GM10266 (cell line): ENCODE results near the gene NMNAT3.

Source experiments
- DNase-seq: peaks from one replicate; pipeline ENCODE4 v3.0.0; 2012; ENCODE audit errors: extremely low spot score
- TF ChIP-seq, protein P1 (sequence below): IDR thresholded peaks from 2 replicates; pipeline ENCODE4 v1.5.1; 2012; ENCODE audit warnings: mild to moderate bottlenecking, low read depth; ENCODE audit not compliant: control insufficient read depth, insufficient read depth; ENCODE audit errors: missing control alignments

The NMNAT3 gene

DNA sequence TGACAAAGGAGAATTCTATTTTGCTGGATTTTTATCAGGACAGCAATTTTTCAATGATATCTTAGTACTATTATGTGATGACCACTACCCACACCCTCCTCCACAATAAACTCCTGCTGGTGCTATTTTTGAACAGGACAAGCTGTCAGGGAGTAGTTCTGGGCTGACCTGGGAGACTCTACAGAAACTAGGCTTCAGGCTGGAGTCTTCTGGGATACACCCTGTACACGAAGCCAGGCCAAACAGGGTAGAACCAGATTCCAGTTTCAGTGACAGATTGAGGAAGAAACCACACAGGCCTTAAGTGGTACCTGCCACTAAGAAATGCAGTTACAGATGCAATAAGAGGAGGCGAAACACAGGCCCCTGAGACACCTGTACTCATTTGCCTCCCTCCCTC lies 12.8 kb downstream of the NMNAT3 start:
- TF ChIP-seq, protein P1, sequence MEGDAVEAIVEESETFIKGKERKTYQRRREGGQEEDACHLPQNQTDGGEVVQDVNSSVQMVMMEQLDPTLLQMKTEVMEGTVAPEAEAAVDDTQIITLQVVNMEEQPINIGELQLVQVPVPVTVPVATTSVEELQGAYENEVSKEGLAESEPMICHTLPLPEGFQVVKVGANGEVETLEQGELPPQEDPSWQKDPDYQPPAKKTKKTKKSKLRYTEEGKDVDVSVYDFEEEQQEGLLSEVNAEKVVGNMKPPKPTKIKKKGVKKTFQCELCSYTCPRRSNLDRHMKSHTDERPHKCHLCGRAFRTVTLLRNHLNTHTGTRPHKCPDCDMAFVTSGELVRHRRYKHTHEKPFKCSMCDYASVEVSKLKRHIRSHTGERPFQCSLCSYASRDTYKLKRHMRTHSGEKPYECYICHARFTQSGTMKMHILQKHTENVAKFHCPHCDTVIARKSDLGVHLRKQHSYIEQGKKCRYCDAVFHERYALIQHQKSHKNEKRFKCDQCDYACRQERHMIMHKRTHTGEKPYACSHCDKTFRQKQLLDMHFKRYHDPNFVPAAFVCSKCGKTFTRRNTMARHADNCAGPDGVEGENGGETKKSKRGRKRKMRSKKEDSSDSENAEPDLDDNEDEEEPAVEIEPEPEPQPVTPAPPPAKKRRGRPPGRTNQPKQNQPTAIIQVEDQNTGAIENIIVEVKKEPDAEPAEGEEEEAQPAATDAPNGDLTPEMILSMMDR: no peak

DNA sequence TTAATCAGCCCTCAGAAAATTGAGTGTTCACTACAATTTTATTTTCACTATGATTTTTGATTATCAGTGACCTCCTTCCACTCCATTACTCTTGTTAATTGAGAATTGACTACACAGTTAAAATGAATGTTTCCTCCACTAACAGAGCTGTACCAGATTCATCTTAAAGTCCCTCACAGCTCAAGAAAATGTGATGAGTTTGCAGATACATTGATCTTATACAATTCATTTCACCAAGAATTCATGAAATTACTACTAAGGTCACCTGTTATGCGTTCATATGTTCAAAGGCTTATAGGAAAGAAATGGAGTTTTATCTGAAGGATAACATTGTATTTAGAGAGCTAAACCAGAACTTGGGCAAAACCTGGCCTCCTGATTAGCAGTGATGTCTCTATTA lies 17.5 kb downstream of the NMNAT3 start:
- TF ChIP-seq, protein P1: no peak
- no peak for DNase-seq

More for the DNA sequence above, 12.8 kb downstream of the NMNAT3 start:
- no peak for DNase-seq

- TF ChIP-seq, protein P1: no peak
- no peak for DNase-seq
These were observed 18.3 kb downstream of the NMNAT3 start for GRCh38 chr3:139659511-139659910.

GRCh38 chr3:139657936-139658335 lies 19.8 kb downstream of the NMNAT3 start:
- TF ChIP-seq, protein P1: no peak
- DNase-seq: no peak

GRCh38 chr3:139657434-139657833 lies 20.3 kb downstream of the NMNAT3 start:
- TF ChIP-seq, protein P1: no peak
- no peak for DNase-seq

DNA sequence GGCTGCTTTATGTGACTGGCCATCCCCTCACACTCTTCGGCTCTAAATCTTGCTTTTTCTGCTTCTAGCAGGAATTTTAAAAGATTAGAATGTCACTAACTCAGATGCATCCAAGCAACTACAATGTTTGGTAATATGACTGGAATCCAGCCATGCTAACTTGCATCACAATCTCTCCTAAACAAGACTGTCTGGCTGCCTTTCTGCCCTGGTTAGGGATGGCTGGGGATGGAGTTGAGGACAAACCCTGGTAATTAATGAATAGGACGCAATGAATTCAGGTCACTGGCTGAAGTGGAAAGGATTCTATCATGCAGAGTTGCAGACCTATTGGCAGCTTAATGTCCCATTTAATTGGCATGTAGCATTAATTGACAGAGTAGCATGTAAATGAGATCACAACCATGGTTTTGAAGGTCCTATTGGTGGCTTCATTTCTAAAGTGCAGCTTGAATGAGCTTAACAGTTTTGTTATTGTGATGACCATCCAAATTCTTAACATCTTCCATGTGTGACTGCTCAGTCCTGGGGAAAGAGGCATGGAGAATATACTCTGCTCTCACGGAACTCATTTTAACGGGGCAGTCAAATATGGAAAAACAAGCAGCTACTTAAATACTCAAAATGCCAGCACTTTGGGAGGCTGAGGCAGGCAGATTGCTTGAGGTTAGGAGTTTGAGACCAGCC lies 21.7 kb downstream of the NMNAT3 start:
- TF ChIP-seq, protein P1: no peak
- DNase-seq: no peak

GRCh38 chr3:139654637-139655365 lies 23.0 kb downstream of the NMNAT3 start:
- TF ChIP-seq, protein P1: no peak
- no peak for DNase-seq
